ENCODE measurements around the gene LAMB4.

LAMB4 gene

DNA sequence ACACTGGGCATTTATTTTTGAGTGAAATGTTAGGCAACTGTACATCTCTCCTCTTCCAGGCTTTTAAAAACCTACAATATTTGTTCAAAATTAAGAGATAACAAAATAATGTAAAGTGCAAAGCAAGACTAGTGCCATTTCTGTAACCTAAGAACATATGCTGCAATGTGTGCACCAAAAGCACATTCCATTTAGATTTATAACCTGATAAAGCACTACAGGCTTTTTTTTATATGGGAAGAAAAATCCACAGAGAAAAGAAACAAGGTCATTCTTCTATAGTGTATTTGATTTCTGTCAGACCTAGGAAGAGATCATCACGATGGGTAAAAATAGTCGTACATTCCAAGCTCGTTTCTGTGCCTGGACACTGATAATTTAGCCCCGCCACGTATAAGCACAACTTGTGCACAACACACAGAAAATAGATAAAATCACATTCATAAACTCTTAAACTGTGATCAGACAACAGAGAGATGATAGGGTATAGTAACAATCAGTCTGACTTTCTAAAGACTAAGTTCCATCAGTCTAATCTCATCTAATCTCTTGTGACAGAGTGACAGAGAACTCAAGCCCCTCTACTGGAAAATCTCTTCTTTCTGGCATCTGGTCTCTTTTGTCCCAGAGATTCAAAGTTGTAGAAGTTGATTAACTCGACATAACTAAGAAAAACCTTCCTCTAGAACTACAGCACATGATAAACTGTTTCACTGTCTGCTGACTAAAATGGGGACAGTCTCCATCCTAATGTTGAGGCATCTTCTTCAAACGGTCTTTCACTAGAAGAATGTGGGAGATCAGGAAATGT lies 133.9 kb downstream of the LAMB4 start:
- no peak for DNase-seq (ENCODE audit: low spot score)

- peak; percentile 72 for DNase-seq (ENCODE audit: low spot score)
These were observed 134.7 kb downstream of the LAMB4 start for GRCh38 chr7:107995184-107996071.

GRCh38 chr7:107994421-107995030 lies 135.6 kb downstream of the LAMB4 start:
- DNase-seq (ENCODE audit: low spot score): no peak

- DNase-seq (ENCODE audit: low spot score): no peak
These were observed 136.3 kb downstream of the LAMB4 start for GRCh38 chr7:107993891-107994291.

GRCh38 chr7:107989618-107990373 lies 140.4 kb downstream of the LAMB4 start:
- DNase-seq (ENCODE audit: low spot score): no peak

DNA sequence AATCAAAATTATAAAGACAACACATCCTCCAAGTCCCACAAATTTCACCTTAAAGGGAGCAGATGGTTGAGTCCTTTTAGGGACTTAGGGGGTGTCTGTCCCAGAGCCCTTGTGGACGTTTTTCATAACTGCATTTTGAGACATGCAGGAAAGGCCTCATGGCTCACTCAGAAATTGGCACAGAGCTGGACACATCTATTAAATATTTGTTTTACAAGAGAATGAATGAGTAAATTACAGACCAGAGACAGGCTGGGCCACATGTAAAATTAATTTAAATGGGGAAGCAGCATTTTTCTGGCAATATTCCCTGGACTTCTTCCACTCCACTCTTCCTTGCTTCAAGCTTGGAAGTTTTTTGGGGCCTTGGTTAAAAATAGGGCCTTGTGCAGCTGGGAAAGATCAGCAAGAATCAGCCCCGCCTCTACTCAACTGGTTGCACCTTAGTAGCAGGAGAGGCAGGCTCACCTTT lies 147.2 kb downstream of the LAMB4 start:
- DNase-seq (ENCODE audit: low spot score): no peak

DNA sequence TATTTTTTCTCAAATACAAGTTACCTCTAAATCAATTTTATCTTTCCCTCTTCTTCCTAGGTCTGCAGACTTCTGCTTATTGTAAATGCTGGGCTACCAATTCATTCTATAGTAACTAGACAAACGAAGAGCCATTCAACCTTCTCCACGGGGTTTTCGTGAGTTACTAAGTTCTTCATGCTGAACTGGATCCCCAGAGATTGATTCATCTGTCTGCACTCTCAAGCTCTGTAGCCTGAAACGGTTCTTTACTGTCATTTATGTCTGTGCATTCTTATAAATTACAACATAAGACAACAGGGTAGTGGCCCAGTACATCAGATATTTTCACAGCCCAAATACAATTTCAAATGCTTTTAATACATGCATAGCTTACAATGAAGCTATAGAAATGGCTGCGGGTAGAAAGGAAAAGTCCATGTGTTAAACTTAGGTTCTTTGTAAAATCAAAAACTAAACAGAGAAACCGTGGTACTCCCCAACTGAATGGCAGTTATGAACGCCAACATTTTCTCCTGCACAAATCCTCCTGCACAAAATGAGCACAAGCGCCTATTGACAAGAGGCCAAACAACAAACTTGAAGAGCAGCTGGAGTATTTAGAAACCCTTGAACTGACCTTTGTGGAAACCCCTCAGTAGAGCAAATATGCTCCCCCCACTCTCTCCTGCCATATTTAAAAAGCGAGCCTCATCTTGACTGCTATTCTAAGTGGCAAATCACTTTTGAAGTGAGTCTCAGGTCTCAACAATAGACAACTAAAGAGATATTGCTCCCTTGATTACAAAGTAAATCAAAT lies 147.9 kb downstream of the LAMB4 start:
- DNase-seq (ENCODE audit: low spot score): no peak

GRCh38 chr7:107981466-107981865 lies 148.7 kb downstream of the LAMB4 start:
- no peak for DNase-seq (ENCODE audit: low spot score)

- DNase-seq (ENCODE audit: low spot score): no peak
These were observed 149.4 kb downstream of the LAMB4 start for GRCh38 chr7:107980671-107981190.

DNA sequence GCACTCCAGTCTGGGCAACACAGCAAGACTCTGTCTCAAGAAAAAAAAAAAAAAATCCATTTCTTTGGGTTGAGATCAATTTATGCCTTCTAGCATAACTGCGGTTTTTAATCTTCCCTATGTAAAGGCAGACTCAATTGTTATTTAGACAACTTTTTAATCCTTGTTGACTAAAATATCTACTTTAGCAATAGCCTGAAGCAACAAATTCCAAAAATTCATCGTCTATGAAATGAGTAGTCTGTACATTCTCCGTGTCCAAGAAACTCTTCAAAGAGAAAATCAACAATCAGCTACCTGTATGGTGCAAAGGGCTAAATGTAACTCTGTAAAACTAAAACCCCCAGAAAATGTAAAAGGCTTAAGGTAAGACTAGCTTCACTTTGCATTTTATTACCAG lies 150.0 kb downstream of the LAMB4 start:
- no peak for DNase-seq (ENCODE audit: low spot score)

GRCh38 chr7:107978815-107979408 lies 151.2 kb downstream of the LAMB4 start:
- no peak for DNase-seq (ENCODE audit: low spot score)

GRCh38 chr7:107977048-107977447 lies 153.1 kb downstream of the LAMB4 start:
- no peak for DNase-seq (ENCODE audit: low spot score)

DNA sequence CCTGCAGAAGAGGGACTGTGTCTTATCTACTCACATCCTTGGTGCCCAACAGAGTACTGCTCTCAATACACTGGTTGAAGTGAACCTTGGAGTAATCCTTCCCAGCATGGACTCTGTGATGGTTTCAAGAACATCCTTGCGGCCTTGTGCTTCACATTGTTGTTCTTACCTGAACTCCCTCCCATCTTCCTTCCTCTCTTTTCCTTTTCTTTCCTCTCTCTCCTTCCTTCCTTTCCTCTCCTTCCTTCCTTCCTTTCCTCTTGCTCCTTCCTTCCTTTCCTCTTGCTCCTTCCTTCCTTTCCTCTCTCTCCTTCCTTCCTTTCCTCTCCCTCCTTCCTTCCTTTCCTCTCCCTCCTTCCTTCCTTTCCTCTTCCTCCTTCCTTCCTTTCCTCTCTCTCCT lies 153.5 kb downstream of the LAMB4 start:
- DNase-seq (ENCODE audit: low spot score): no peak

- no peak for DNase-seq (ENCODE audit: low spot score)
These were observed 154.7 kb downstream of the LAMB4 start for GRCh38 chr7:107975394-107976013.

DNA sequence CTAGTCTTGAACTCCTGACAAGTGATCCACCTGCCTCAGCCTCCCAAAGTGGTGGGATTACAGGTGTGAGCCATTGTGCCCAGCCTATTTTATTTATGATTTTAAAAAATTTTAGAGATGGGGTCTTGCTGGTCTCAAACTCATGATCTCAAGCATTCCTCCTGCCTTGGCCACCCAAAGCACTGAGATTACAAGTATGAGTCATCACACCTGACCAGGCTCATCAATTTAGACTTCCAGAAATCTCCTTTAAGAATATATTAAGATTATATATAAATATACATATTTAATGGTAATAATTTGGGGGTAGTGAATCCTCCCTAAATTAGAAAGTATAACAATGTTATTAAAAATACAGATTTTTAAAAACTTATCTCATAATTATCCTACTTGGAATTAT lies 156.3 kb downstream of the LAMB4 start:
- no peak for DNase-seq (ENCODE audit: low spot score)
